NCI-H82 treated with DMSO at 0.1 percent for 48 hours (cell line): Measurements from ENCODE around the gene PPFIA2.

ENCODE experiments used
- DNase-seq: peaks from one replicate; lab custom pipeline; 2025; ENCODE audit not compliant: unreplicated experiment; lab: John Stamatoyannopoulos, UW

PPFIA2 gene

DNA sequence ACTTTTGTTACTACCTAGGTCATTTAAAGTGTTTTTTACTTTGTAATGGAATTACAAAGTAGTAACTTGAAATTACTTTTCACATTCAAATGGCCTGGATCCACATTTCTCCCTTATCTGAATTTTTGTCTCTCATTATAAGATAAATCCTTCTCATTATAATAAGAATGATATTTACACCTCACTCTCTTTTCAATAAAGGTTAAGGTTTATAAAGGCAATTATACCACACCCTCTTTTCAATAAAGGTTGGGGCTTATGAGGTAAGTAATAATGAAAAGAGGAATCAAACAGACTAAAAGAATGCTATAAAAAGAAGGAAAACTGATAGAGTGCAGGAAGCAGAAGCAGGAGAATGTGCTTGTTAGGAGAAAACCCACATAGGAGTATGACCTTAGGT lies 470.5 kb downstream of the PPFIA2 start:
- no peak for DNase-seq

DNA sequence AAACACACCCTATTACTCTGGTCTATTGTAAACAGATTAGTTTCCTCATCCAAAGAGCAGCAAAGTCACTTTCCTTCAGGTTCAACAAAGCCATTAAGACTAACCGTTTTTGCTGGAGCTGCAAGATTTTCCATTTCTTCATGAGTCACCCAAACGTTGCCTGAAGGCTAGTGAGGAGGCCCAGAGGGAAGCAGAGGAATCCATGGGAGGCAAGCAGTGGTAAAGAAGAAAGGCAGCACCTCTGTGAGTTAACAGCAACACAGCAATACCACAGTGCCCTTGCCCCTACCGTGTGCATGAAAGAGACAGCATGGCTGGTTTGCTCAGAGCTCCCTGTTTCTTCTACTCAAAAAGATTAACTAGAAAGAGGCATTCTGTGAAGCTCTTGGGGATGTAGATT lies 475.0 kb downstream of the PPFIA2 start:
- DNase-seq: no peak

DNA sequence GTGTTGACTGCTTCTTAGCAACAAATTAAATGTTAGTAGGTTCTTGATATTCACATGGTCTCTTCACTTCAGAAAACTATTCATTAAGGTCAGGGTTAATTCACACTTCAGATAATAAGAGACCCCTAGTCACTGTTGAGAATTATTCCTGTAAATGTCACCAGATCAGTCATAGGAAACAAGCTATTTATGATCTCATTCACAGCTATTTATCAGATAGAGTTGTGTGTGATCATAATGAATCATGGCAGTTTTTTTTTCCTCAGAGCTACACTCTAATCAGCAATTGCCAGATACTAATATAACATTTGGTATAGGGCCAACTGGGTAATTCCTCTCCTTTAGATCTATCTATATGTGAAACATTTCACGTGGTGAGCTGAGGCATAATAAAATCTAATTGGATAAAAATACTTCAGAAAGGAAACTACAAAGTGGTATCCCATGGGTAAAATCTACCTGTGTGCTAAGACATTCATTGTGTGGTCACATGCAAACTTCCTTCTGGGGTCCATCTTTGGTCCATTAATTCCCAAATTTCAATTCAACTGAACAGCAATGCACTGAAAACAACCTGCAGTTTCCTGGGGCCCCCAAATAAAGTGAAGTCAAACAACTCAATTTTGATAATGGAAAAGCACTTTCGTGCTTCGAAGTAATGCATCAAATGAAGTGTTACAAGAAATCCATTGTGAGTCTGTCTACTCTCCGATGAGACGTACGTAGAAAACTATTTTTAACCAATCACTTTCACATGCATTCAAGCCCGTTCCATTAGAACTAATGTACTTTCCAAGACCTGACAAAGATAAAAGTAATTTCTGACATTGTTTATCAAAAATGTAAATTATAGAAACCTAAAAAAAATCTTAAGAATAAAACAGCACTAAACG lies 484.3 kb downstream of the PPFIA2 start:
- no peak for DNase-seq

DNA sequence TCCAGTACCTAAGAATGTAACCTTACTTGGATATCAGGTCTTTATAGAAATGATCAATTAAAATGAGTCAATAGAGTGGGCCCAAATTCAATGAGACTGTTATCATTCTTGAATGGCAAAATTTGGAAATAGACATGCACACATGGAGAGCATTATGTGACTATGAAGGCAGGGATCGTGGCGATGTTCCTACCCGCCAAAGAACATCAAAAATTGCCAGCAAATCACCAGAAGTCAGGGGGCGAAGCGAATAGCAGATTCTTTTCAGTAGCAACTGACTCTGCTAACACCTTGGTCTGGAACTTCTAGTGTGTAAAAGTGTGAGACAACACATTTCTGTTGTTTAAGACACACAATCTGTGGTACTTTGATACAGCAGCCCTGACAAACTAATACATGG lies 488.8 kb downstream of the PPFIA2 start:
- DNase-seq: no peak

DNA sequence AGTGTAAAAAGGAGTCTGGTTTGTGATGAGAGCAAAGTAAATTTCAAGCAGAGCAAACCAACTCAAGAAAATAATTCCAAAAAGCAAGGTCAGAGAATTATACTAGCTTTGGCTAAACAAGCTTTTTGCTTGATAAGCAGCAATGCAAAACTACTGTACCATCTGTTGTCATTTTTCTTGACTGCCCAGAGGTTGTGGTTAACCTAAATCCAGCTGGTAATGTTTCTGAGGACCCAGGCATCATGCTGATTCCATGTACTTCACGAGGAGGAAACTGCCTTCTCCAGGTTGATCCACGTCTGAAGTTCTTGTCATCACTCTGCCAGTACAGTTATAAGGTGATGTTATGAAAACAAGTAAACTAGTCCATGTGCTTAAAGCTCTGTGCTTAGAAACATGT lies 496.1 kb downstream of the PPFIA2 start:
- no peak for DNase-seq

DNA sequence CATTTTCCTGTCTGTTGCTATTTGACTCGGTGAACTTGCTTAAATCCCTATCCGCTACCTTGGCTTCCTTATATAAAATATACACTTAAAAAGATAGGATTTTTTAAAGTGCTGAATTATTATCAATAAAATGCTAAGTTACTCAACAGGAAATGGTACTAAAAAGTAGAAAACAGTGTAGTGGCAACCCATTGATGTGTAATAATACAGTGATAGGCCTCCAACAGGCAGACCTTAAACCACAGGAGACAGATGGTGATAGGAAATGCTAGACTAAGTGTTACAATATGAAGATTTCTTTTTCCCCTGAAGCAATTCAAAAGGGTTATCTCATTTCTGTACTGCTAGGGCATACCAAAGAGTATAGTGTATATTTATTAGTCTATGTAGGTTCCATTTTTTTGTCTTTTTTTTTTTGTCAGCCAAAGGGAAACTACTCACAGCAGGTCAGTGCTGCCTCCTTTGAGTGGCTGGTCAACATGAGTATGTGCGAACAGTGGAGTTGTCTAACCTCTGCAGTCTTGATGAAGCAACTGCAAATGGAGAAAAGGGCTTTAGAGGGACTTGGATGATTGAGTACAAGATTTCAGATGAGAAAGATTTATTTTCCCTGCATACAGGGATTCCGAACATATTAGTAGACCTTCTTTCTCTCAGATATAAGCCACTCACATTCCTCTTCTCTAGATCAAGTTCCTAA lies 497.5 kb downstream of the PPFIA2 start:
- no peak for DNase-seq

DNA sequence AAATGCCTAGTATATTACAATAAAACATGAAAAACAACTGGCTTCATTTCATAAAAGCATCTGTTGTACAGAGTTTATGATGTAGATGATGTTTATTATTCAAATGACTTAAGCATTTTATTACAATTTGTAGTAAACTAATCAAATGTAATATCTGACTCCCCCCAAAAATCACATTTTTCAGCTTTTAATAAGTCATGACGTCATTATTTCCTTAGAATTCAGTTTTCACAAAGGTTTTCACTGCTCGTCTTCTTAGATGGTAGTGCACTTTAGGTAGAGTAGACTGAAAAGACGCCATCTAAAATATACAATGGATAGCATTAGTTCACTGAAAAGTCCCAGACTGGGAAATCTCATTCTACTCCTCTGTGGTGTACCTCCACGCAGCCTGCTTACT lies 499.8 kb downstream of the PPFIA2 start:
- DNase-seq: no peak

DNA sequence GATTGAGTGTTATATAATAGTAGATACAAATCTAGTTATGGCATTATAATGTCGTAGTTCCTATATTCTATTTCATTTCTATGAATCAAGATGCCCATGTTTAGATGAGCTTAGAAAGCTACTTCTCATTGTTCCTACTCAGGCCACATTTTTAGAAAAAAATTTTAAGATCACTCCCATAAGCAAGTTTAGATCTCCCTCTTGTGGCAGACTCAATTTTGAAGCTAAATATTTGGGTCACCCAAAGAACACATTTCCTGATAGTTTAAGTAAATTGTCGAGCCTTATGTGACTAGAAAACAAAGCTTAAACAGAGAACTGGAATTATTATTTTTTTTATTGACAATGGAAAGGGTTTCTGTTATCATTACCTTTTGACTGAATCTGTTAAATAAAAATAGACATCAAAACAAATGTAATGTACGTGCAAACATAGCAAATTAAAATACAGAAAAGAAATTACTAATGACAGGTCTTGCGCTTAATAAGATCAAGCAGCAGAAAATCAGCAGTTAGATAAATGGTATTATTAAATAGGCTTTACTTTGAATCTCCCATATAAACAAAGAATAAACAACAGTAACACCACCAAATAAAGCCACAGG lies 501.1 kb downstream of the PPFIA2 start:
- DNase-seq: peak; percentile 15

DNA sequence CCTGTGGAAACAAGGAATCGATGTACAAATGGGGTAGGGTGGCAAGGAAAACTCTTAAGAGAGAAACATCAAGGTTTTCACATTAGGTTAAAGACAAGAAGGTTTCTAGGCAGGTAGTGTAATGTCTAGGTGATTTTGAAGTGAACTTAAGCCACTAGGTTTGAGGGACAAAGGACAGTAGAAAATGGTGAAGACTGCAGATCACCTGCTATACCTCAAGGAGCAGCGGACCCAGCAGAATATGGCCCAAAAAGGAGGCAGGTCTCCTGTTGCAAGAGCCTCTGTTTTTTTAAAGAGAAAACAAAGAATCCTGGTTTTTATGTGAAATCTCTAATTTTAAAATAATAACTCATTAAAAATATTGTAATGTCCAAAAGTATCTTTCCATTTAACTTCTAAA lies 503.2 kb downstream of the PPFIA2 start:
- DNase-seq: no peak

DNA sequence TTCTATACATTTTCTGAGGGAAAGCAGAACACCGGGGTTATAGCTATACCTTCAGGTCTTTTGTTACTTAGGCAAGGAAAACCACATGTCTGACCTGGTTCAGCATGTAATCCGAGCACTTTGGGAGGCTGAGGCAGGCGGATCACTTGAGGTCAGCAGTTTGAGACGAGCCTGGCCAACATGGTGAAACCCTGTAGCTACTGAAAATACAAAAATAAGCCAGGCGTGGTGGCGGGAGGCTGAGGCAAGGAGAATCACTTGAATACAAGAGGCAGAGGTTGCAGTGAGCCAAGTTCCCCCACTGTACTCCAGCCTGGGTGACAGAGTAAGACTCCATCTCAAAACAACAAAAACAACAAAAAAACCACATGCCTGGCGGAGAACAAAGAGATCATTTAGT lies 503.7 kb downstream of the PPFIA2 start:
- no peak for DNase-seq

DNA sequence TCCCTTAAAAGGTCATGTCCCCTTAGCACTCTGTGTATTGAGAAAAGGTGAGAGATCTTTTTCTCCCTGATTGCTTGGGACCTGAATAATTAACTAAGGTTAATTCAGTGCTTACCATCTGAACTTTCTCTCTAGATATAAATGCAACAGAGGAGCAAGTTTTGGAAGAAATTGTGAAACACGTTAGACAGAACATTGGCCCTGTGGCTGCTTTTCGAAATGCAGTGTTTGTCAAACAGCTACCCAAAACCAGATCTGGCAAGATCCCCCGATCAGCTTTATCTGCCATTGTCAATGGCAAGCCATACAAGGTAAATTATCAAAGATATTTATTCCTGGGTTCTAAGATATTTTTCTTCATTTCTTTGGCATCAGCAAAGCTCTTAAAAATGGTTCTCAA lies 505.8 kb downstream of the PPFIA2 start:
- DNase-seq: no peak

DNA sequence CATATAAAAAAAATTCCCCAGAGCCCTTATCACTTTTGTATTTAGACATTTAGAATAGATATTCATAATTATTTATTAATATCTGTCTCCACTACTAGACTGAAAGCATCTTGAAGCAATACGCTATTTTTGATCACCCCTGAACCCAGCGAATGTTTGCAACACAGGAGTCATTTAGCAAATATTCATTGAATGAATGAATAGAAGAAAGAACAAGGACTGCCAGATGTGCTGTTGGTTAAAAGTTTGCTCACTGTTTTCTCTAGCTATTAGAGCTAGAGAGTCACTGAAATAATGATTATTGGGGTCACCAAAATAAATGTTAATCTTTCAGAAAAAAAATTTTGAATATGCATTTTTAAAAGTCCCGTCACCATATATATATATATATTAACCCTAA lies 506.9 kb downstream of the PPFIA2 start:
- no peak for DNase-seq

DNA sequence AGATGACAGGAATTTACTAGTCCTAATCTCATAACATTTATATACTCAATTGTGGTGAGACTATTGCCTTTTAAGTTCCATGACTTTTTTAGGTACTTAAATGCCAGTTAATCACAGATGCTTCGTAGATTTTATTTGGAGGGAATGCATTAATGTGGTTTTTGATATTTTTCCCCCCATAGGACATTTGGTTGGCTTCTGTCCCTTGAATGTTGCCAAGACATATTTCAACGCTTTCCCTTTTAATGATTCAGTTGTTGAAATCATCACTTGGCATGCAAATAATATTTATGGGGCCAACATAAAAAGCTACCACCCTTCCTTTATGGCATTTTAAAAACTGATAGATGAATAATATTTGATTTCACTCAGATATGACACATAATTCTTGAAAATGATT lies 509.2 kb downstream of the PPFIA2 start:
- DNase-seq: no peak

DNA sequence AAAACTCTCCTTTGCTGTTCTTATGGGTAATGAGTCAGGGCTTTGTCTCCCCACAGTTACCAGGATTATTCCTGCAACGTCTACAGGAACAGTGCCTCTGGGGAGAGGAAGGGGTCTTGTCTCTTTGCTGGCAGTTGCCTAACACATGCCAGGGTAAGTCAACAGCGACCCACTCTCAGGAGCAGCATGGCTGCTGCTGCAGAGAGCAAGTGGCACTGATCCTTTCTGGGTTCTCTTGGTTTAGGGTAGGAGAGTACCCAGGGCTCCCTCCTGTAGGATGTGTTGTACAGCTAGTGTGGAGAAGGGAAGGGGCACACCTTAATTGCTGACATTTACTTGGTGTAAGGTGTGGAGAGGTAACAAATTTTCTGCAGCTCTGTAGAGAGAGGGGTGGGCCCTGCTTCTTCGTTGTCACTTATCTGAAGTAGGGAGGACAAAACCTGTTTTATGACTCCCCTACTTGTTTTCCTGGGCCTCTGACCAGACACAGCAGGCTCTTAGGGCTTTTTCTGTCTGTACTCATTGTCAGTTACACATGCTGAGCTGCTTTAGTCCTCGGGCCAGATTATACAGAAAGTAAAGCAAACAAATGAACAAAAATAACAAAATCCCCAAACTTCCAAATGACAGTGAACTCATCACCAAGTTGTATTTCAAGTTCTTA lies 513.1 kb downstream of the PPFIA2 start:
- no peak for DNase-seq

DNA sequence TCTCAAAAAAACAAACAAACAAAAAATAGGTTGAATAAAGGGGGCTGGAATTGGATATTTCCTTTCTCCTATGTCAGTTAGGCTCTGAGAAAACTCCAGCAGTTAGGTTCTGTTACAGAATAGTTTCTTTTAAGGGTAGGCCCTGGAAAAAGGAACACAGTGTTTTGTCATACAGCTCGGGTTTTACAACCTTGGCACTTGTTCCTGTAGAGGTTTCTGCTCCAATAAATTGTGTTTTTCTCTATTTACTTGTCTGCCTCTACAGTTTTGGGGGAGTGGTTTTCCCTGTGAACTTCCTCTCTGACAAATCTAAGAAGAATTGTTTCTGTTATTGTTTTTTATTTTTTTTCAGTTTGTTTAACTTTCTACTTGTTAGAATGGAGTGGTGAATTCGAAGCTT lies 513.7 kb downstream of the PPFIA2 start:
- DNase-seq: no peak

DNA sequence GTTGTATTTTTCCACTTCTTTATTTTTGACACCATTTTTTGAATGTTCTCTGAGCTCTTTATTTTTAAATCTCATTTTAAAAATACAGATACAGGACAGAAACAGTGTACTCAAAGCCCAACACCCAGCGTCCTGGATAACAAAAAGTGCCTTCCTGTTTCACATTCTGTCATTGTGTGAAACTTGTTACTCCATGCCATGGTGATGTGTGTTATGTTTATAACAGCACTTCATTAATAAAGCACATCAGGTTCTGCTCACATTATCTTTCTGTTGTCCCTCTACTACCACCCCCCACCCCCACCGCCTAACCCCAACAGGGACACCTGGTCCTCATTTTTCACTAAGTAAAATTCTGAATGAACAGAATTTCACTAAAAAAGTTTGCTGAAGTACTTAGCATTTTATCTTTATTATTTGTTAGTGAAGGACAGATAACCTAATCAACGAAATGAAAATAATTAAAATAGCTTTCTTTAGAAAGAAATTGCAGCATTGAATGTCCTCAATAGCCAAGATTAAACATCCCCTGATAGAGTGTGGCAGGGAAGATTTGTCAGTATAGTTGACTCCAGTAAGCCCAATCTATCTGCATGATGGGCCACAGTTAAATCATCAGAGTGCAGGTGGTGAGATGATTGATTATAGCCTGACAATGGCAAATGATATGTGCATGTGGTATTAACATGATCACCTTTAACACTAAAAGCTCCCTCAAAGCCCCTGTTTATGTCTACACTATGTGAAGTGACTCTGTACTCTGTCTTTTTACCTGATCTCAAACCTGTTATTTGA lies 527.4 kb downstream of the PPFIA2 start:
- no peak for DNase-seq

DNA sequence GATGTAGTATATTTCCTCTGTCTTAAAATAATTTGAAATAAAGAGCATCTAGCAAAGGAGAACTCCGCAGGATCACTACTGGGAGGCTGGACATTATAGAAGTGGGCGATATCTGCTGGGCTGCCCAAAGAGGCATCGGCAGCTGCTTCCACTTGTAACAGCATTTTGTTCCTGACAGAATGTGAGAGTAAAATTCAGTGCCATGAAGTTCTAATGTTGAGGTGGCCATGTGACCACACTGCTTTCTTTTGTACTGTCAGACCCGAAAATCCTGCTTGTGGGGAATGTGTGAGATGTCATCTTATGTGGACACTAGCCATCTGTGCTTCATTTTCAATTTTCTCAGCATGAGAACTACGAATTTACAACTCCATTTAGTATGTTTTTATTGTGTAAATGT lies 529.4 kb downstream of the PPFIA2 start:
- no peak for DNase-seq

DNA sequence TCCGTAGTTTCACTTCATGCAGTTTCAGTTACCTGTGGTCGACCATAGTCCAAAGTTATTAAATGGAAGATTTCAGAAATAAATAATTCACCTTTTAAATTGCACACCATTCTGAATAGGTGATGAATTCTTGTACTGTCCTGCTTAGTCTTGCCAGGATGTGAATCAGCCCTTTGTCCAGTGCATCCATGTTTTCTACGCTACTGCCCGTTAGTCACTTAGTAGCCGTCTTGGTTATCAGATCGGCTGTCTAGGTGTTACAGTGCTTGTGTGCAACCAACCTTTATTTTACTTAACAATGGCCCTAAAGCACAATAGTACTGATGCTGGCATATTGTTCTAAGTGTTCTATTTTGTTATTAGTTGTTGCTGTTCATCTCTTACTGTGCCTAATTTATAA lies 534.5 kb downstream of the PPFIA2 start:
- DNase-seq: no peak

DNA sequence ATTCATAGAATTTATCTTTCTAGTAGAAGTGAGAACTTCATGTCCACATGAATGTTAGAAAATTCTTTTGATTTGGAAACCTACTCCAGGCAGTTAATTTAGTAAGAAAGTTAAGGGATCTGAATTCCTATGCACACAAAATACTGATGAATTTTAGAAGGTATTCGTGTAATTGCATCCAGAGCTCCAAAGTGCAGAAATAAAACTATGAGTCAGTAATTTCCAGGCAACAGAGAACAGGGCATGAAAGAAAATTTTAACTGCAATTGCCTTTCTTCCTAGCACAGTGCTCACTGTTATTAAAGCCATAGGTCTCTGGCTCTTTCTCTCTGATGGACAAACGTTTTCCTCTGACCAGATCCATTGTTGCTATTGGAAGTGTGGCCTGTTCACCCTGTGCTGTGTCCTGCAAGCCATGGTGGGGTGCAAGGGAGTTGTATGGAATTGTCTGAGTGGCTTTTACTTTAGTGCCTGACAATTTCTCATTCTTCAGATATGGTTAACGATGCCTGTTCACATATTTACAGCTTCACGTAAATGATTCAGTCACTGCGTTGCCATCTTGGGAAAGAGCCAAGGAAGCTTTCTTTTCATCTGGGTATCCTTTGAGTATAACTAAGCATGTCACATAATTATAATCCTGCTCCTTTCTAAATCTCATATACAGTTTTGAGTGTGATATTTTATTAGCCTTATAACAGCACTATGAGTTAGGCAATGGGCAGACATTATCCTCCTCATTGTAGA lies 536.1 kb downstream of the PPFIA2 start:
- DNase-seq: no peak

DNA sequence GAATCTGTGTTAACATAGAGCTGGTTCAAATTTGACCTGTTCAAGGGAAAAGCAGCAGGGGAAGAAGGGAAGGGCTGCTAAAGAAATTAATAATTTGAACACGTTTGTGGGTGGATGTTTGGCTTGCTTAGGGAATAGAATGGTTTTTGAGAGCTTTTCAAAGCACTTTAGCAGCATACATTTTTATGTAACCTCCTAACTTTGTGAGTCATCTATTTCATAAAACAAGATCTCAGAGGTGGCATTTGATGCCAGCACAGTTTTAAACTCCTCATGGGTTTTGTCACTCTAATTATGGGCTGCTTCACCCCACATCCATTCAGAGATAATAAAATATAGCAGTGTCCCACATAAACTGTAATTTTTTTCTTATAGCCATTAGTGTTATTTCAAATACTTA lies 537.5 kb downstream of the PPFIA2 start:
- DNase-seq: no peak
